Brain microvascular endothelial cell (primary cell): ENCODE results near the gene DNAL1.

Experiments used
- DNase-seq: peaks from one replicate; pipeline ENCODE4 v3.0.0-alpha.2; 2020
- H3K27ac ChIP-seq: fragments of 250-450 bp; sonication (Bioruptor Pico); 2 replicates; pipeline ENCODE4 v1.5.1; 2020; ENCODE audit warnings: mild to moderate bottlenecking, moderate library complexity
- H3K27me3 ChIP-seq: fragments of 250-450 bp; sonication (Bioruptor Pico); replicated peaks from 2 replicates; pipeline ENCODE4 v1.5.1; 2020; ENCODE audit warnings: mild to moderate bottlenecking
- H3K36me3 ChIP-seq: fragments of 250-450 bp; sonication (Bioruptor Pico); replicated peaks from 2 replicates; pipeline ENCODE4 v1.5.1; 2020; ENCODE audit warnings: mild to moderate bottlenecking
- H3K4me3 ChIP-seq: 2 replicates; pipeline ENCODE4 v1.5.1; 2011; ENCODE audit warnings: low read depth, mild to moderate bottlenecking, control low read depth, low read length, moderate library complexity
- CTCF ChIP-seq: IDR thresholded peaks from 2 replicates; pipeline ENCODE4 v1.5.1; 2011; ENCODE audit warnings: low read depth, mild to moderate bottlenecking, moderate library complexity, low read length, control low read depth, inconsistent platforms; ENCODE audit errors: missing control alignments
- in situ Hi-C: cut with HindIII; loops from 2 replicates; pipeline ENCODE4 v1.10.0; 2017; ENCODE audit warnings: low sequenced_read_pairs, low pct_ligation_motif_present

The DNAL1 gene

DNA sequence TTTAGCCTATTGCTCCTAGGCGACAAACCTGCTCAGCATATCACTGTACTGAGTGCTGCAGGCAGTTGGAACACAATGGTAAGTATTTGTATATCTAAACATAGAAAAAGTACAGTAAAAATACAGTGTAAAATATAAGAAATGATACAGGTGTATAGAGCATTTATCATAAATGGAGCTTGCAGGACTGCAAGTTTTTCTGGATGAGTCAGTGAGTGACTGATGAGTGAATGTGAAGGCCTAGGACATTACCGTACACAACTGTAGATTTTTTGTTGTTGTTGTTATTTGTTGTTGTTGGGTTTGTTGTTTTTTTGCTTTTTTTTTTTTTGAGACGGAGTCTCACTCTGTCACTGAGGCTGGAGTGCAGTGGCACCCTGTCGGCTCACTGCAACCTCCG, 36.0 kb downstream of the DNAL1 start:
- no peaks in the 10 kb centered on the region for H3K27me3 ChIP-seq
- TF ChIP-seq CTCF = no peak
- H3K36me3 ChIP-seq = no peaks in the 10 kb centered on the region
- H3K4me3 ChIP-seq = no peak overlapping the region
- in situ Hi-C loops = no loop called here
- no peak overlapping the region for H3K27ac ChIP-seq
- no peak for DNase-seq

DNA sequence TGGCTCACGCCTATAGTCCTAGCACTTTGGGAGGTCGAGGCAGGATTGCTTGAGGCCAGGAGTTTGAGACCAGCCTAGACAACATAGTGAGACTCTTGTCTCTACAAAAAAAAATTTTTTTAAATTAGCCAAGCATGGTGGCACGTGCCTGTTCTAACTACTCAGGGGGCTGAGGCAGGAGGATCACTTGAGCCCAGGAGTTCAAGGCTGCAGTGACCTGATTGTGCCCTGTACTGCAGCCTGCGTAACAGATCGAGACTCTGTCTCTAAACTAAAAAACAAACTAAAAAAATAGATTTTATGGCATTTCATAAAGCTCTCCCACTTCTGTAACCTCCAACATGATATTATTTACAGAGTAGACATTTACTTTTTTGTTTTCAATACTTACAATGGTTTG, 39.8 kb downstream of the DNAL1 start:
- DNase-seq = no peak
- TF ChIP-seq CTCF = no peak
- no peaks in the 10 kb centered on the region for H3K27me3 ChIP-seq
- H3K36me3 ChIP-seq = peaks cover 2% of the 10 kb centered on the region
- in situ Hi-C loops = no loop called here
- H3K27ac ChIP-seq = no peak overlapping the region
- no peak overlapping the region for H3K4me3 ChIP-seq

- TF ChIP-seq CTCF = no peak
- H3K27me3 ChIP-seq = no peaks in the 10 kb centered on the region
- no peak overlapping the region for H3K4me3 ChIP-seq
- H3K27ac ChIP-seq = no peak overlapping the region
- in situ Hi-C loops = no loop called here
- H3K36me3 ChIP-seq = peaks cover 2% of the 10 kb centered on the region
- DNase-seq = no peak
Observed at GRCh38 chr14:73685328-73685727, 40.5 kb downstream of the DNAL1 start.

- no peak for DNase-seq
- peaks cover 2% of the 10 kb centered on the region for H3K36me3 ChIP-seq
- no peak overlapping the region for H3K4me3 ChIP-seq
- TF ChIP-seq CTCF = no peak
- no peaks in the 10 kb centered on the region for H3K27me3 ChIP-seq
- in situ Hi-C loops = no loop called here
- H3K27ac ChIP-seq = no peak overlapping the region
Observed at GRCh38 chr14:73686901-73687300, 42.1 kb downstream of the DNAL1 start.

DNA sequence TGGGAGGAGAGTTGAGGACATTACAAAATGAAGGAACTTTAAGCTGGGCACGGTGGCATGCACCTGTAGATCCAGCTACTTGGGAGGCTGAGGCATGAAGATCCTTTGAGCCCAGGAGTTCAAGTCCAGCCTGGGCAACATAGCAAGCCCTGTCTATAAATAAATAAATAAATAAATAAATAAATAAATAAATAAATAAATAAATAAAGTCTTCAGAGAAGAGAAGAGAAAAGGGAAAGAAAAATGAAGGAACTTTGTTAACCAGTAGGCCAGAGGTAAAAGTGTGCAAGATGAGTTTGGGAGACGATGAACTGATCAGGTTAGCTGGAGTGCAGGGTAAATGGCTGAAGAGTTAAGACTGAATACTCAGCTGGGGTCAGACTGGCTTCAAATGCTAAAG, 49.3 kb downstream of the DNAL1 start:
- Histone ChIP-seq H3K27ac (no peak overlapping the region), H3K4me3 (no peak overlapping the region), H3K36me3 (no peaks in the 10 kb centered on the region), H3K27me3 (no peaks in the 10 kb centered on the region)
- in situ Hi-C loops = no loop called here
- no peak for TF ChIP-seq CTCF
- DNase-seq = no peak

- H3K36me3 ChIP-seq = no peaks in the 10 kb centered on the region
- no peak overlapping the region for H3K4me3 ChIP-seq
- no peaks in the 10 kb centered on the region for H3K27me3 ChIP-seq
- no peak for TF ChIP-seq CTCF
- H3K27ac ChIP-seq = no peak overlapping the region
- no peak for DNase-seq
- in situ Hi-C loops = no loop called here
Observed at GRCh38 chr14:73695082-73695481, 50.3 kb downstream of the DNAL1 start.
